SU-DHL-6 (cell line): Measurements from ENCODE around the gene MKI67.

Experiments used
- EZH2phosphoT487 ChIP-seq: fragments of 200-600 bp; sonication (generic), shearing (Covaris generic); conservative IDR thresholded peaks from 2 replicates; pipeline ENCODE4 v1.6.1; 2018; ENCODE audit warnings: mild to moderate bottlenecking, antibody characterized with exemption, low read length, moderate library complexity, mixed read lengths
- TF ChIP-seq, protein P1 (sequence below): fragments of 200-600 bp; sonication (generic); IDR thresholded peaks from one replicate; pipeline ENCODE4 v1.5.1; 2017; ENCODE audit warnings: antibody characterized with exemption, mild to moderate bottlenecking, low read length, moderate library complexity; ENCODE audit not compliant: insufficient read depth, poor library complexity, severe bottlenecking

DNA sequence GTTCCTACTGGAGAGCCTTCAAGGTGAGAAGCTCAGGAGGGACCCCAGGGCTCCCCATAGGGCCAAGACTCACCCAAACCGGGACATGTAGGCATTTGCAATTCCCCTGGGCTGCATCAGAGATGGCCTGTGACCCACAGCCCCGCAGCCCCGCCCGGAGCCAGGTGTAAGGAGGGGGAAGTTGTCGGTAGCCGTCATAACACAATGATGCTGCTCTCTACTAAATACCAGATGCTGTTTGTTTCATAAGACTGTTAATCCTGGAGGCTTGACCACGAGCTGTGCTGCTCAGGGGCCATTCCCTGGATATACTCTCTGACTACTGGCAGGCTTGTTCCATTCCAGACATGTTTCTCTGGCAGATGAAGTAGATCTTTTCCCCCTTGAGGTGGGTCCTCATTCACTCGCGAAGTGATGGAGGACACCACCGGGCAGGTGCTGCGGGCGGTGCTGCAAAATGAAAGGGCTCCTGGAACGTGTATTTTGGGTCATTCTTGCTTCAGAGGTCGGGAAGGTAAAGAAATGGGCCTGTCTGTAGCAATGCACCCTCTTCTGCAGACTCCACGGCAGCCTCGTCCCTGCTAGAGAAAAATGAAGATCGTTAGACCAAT lies 61.1 kb downstream of the MKI67 start:
- TF ChIP-seq, protein P1, sequence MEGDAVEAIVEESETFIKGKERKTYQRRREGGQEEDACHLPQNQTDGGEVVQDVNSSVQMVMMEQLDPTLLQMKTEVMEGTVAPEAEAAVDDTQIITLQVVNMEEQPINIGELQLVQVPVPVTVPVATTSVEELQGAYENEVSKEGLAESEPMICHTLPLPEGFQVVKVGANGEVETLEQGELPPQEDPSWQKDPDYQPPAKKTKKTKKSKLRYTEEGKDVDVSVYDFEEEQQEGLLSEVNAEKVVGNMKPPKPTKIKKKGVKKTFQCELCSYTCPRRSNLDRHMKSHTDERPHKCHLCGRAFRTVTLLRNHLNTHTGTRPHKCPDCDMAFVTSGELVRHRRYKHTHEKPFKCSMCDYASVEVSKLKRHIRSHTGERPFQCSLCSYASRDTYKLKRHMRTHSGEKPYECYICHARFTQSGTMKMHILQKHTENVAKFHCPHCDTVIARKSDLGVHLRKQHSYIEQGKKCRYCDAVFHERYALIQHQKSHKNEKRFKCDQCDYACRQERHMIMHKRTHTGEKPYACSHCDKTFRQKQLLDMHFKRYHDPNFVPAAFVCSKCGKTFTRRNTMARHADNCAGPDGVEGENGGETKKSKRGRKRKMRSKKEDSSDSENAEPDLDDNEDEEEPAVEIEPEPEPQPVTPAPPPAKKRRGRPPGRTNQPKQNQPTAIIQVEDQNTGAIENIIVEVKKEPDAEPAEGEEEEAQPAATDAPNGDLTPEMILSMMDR = no peak
- TF ChIP-seq EZH2phosphoT487 = no peak
